ENCODE results near the gene CYP1A2.
"Not testable (repeated sequence)": the region's sequence is repeated elsewhere in the genome, so short reads cannot be mapped to it uniquely, and the experiment has no call there.

The CYP1A2 gene

DNA sequence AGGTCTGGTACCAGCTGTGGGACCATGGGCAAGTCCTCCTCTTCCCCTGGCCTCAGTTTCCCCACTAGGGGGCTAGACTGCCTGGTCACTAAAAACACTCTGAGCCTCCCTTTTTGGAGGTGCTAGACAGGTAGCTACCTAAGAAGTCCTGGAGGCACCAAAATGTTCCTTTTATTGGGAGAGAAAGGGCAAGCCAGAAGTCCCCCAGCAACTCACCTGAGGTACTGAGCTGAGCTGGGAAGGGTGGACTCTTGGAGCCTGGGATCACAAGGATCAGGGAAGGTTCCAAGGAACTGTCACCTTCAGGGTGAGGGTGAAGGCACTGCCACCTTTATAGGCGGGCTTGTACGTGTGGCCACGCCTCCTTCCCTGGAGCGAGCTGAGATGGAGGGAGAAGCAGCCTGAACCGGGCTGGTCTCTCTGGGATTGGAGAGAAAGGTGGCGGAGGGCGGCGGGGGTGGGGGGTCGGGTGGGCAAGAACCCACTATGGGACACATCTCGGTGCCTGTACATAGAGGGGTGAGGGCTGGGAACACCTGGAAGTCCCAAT is 23.3 kb upstream of the CYP1A2 start, which contains the start of gene CYP1A1:
Gene CYP1A1 (minus strand): TSS at position 304 of the 550 bp plus-strand sequence. CDS start 2,431 bp downstream, outside the sequence.
- H3K9me3 ChIP-seq (ENCODE audit: control insufficient read depth, insufficient read depth, low read depth, low read length): peaks cover 5% of the 10 kb centered on the region; the same call in 1 of the 2 replicates
- no peak within 1 kb of the TSS for H3K27ac ChIP-seq (ENCODE audit: low read depth, low read length)
- no peaks in the 10 kb centered on the region for H3K36me3 ChIP-seq (ENCODE audit: control insufficient read depth, insufficient read depth, low read length)
- peak within 1 kb of the TSS; percentile 71 for H3K9ac ChIP-seq (ENCODE audit: low read length)
- peaks cover 12% of the 10 kb centered on the region; the same call in 1 of the 2 replicates for H3K4me1 ChIP-seq (ENCODE audit: control insufficient read depth, insufficient read depth, low read length)
- H3K27me3 ChIP-seq (ENCODE audit: control insufficient read depth, insufficient read depth, low read length): peaks cover 51% of the 10 kb centered on the region
- peak within 1 kb of the TSS; percentile 81 for H3K4me3 ChIP-seq (ENCODE audit: low read depth, low read length)

DNA sequence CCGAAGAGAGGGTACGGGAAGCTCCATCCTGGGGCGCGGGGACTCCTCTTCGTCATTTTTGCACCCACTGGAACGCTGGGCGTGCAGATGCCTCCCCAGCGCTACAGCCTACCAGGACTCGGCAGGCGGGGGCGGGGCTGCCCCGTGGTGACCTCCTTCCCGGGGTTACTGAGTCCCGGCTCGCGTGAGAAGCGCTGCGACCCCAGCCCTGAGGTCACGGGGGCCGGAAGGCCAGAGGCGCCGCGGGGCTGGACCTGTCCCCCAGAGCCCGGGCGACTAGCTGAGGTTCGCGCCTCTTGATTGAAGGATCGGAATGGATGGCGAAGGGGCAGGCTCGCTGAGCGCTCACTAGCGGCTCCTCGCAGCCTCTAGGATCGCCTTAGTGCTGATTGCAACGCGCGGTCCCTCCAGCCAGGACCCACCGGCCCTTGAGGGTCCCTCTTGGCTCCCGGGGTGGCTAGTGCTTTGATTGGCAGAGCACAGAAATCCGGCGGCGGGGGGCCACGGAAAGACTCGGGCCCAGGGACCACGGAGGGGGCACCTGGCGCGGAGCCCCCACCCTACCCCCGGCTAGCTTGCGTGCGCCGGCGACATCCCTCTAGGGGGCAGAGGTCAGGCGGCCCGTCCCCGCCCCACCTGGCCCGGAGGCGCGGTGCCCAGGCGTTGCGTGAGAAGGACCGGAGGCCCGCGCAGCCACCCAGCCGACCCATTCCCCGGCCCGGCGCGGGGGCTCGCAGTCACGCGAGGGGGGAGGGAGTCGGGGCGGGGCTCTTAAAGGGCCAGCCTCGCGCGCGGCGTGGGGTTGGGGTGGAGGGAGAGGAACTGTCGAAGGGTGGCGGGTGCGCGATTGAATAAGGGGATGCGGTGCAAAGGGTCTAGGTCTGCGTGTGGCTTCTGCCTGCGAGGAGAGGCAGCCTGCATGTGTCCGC is 22.5 kb upstream of the CYP1A2 start:
- no peak overlapping the region for H3K27ac ChIP-seq (ENCODE audit: low read depth, low read length)
- H3K4me1 ChIP-seq (ENCODE audit: control insufficient read depth, insufficient read depth, low read length): peaks cover 12% of the 10 kb centered on the region; the same call in 1 of the 2 replicates
- no peaks in the 10 kb centered on the region for H3K36me3 ChIP-seq (ENCODE audit: control insufficient read depth, insufficient read depth, low read length)
- peak overlapping the region; percentile 71 for H3K9ac ChIP-seq (ENCODE audit: low read length)
- H3K4me3 ChIP-seq (ENCODE audit: low read depth, low read length): peak overlapping the region; percentile 81
- peaks cover 55% of the 10 kb centered on the region for H3K27me3 ChIP-seq (ENCODE audit: control insufficient read depth, insufficient read depth, low read length)
- peaks cover 5% of the 10 kb centered on the region; the same call in 1 of the 2 replicates for H3K9me3 ChIP-seq (ENCODE audit: control insufficient read depth, insufficient read depth, low read depth, low read length)

- Histone ChIP-seq H3K9me3 (ENCODE audit: control insufficient read depth, insufficient read depth, low read depth, low read length) (peaks cover 5% of the 10 kb centered on the region; the same call in 1 of the 2 replicates), H3K4me3 (ENCODE audit: low read depth, low read length) (peak overlapping the region; percentile 81), H3K27me3 (ENCODE audit: control insufficient read depth, insufficient read depth, low read length) (peaks cover 54% of the 10 kb centered on the region), H3K9ac (ENCODE audit: low read length) (no peak overlapping the region), H3K36me3 (ENCODE audit: control insufficient read depth, insufficient read depth, low read length) (no peaks in the 10 kb centered on the region), H3K27ac (ENCODE audit: low read depth, low read length) (no peak overlapping the region), H3K4me1 (ENCODE audit: control insufficient read depth, insufficient read depth, low read length) (peaks cover 12% of the 10 kb centered on the region; the same call in 1 of the 2 replicates)
These were observed 21.9 kb upstream of the CYP1A2 start for GRCh38 chr15:74726774-74727164.

- H3K9ac ChIP-seq (ENCODE audit: low read length): no peak overlapping the region
- no peaks in the 10 kb centered on the region for H3K36me3 ChIP-seq (ENCODE audit: control insufficient read depth, insufficient read depth, low read length)
- peaks cover 5% of the 10 kb centered on the region; the same call in 1 of the 2 replicates for H3K9me3 ChIP-seq (ENCODE audit: control insufficient read depth, insufficient read depth, low read depth, low read length)
- no peak overlapping the region for H3K27ac ChIP-seq (ENCODE audit: low read depth, low read length)
- H3K4me1 ChIP-seq (ENCODE audit: control insufficient read depth, insufficient read depth, low read length): peaks cover 12% of the 10 kb centered on the region; the same call in 1 of the 2 replicates
- H3K4me3 ChIP-seq (ENCODE audit: low read depth, low read length): no peak overlapping the region
- peaks cover 56% of the 10 kb centered on the region for H3K27me3 ChIP-seq (ENCODE audit: control insufficient read depth, insufficient read depth, low read length)
These were observed 20.9 kb upstream of the CYP1A2 start for GRCh38 chr15:74727727-74728126.

DNA sequence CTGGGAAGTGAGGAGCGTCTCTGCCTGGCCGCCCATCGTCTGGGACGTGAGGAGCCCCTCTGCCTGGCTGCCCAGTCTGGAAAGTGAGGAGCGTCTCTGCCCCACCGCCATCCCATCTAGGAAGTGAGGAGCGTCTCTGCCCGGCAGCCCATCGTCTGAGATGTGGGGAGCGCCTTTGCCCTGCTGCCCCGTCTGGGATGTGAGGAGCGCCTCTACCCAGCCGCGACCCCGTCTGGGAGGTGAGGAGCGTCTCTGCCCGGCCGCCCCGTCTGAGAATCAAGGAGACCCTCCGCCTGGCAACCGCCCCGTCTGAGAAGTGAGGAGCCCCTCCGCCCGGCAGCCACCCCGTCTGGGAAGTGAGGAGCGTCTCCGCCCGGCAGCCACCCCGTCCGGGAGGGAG is 19.9 kb upstream of the CYP1A2 start:
- H3K27me3 ChIP-seq (ENCODE audit: control insufficient read depth, insufficient read depth, low read length): peaks cover 59% of the 10 kb centered on the region
- not testable (repeated sequence) for H3K4me1 ChIP-seq (ENCODE audit: control insufficient read depth, insufficient read depth, low read length); H3K9ac ChIP-seq (ENCODE audit: low read length); H3K27ac ChIP-seq (ENCODE audit: low read depth, low read length); H3K9me3 ChIP-seq (ENCODE audit: control insufficient read depth, insufficient read depth, low read depth, low read length); H3K4me3 ChIP-seq (ENCODE audit: low read depth, low read length); H3K36me3 ChIP-seq (ENCODE audit: control insufficient read depth, insufficient read depth, low read length)

- H3K27ac ChIP-seq (ENCODE audit: low read depth, low read length); H3K9me3 ChIP-seq (ENCODE audit: control insufficient read depth, insufficient read depth, low read depth, low read length); H3K4me1 ChIP-seq (ENCODE audit: control insufficient read depth, insufficient read depth, low read length); H3K9ac ChIP-seq (ENCODE audit: low read length); H3K4me3 ChIP-seq (ENCODE audit: low read depth, low read length); H3K36me3 ChIP-seq (ENCODE audit: control insufficient read depth, insufficient read depth, low read length): not testable (repeated sequence)
- peaks cover 57% of the 10 kb centered on the region for H3K27me3 ChIP-seq (ENCODE audit: control insufficient read depth, insufficient read depth, low read length)
These were observed 19.3 kb upstream of the CYP1A2 start for GRCh38 chr15:74729372-74729771.

- Histone ChIP-seq H3K9me3 (ENCODE audit: control insufficient read depth, insufficient read depth, low read depth, low read length) (peaks cover 5% of the 10 kb centered on the region; the same call in 1 of the 2 replicates), H3K4me1 (ENCODE audit: control insufficient read depth, insufficient read depth, low read length) (0 out of 2 replicates have a peak, but pooled peaks cover 3% of the 10 kb centered on the region), H3K36me3 (ENCODE audit: control insufficient read depth, insufficient read depth, low read length) (no peaks in the 10 kb centered on the region), H3K27me3 (ENCODE audit: control insufficient read depth, insufficient read depth, low read length) (peaks cover 56% of the 10 kb centered on the region), H3K9ac (ENCODE audit: low read length) (no peak overlapping the region), H3K4me3 (ENCODE audit: low read depth, low read length) (no peak overlapping the region), H3K27ac (ENCODE audit: low read depth, low read length) (no peak overlapping the region)
These were observed 17.9 kb upstream of the CYP1A2 start for GRCh38 chr15:74730619-74731316.

- Histone ChIP-seq H3K9me3 (ENCODE audit: control insufficient read depth, insufficient read depth, low read depth, low read length) (peaks cover 2% of the 10 kb centered on the region; the same call in 1 of the 2 replicates), H3K9ac (ENCODE audit: low read length) (no peak overlapping the region), H3K4me3 (ENCODE audit: low read depth, low read length) (no peak overlapping the region), H3K27me3 (ENCODE audit: control insufficient read depth, insufficient read depth, low read length) (peaks cover 47% of the 10 kb centered on the region), H3K27ac (ENCODE audit: low read depth, low read length) (no peak overlapping the region), H3K36me3 (ENCODE audit: control insufficient read depth, insufficient read depth, low read length) (no peaks in the 10 kb centered on the region), H3K4me1 (ENCODE audit: control insufficient read depth, insufficient read depth, low read length) (no peaks in the 10 kb centered on the region)
These were observed 15.8 kb upstream of the CYP1A2 start for GRCh38 chr15:74732846-74733245.

GRCh38 chr15:74733269-74733668 is 15.4 kb upstream of the CYP1A2 start:
- Histone ChIP-seq H3K27ac (ENCODE audit: low read depth, low read length) (no peak overlapping the region), H3K4me1 (ENCODE audit: control insufficient read depth, insufficient read depth, low read length) (no peaks in the 10 kb centered on the region), H3K36me3 (ENCODE audit: control insufficient read depth, insufficient read depth, low read length) (no peaks in the 10 kb centered on the region), H3K27me3 (ENCODE audit: control insufficient read depth, insufficient read depth, low read length) (peaks cover 45% of the 10 kb centered on the region), H3K4me3 (ENCODE audit: low read depth, low read length) (no peak overlapping the region), H3K9ac (ENCODE audit: low read length) (no peak overlapping the region), H3K9me3 (ENCODE audit: control insufficient read depth, insufficient read depth, low read depth, low read length) (no peaks in the 10 kb centered on the region)

- no peak overlapping the region for H3K27ac ChIP-seq (ENCODE audit: low read depth, low read length)
- no peaks in the 10 kb centered on the region for H3K36me3 ChIP-seq (ENCODE audit: control insufficient read depth, insufficient read depth, low read length)
- H3K4me1 ChIP-seq (ENCODE audit: control insufficient read depth, insufficient read depth, low read length): no peaks in the 10 kb centered on the region
- no peak overlapping the region for H3K9ac ChIP-seq (ENCODE audit: low read length)
- H3K4me3 ChIP-seq (ENCODE audit: low read depth, low read length): no peak overlapping the region
- H3K9me3 ChIP-seq (ENCODE audit: control insufficient read depth, insufficient read depth, low read depth, low read length): no peaks in the 10 kb centered on the region
- peaks cover 43% of the 10 kb centered on the region for H3K27me3 ChIP-seq (ENCODE audit: control insufficient read depth, insufficient read depth, low read length)
These were observed 13.3 kb upstream of the CYP1A2 start for GRCh38 chr15:74735305-74735704.
